ENCODE data around the gene LRIT1. TPM values are rescaled to one million over a fixed set of nuclear protein-coding genes. Genes with fewer than 3 reads are reported as not detected.

Gene LRIT1
- total RNA-seq, 1 donor from 2014 or later: not detected

- TF ChIP-seq CTCF (IDR thresholded peaks at IDR 0.05; ENCODE audit: insufficient read depth, low read length, poor library complexity, severe bottlenecking): no peak
- Histone ChIP-seq H3K36me3 (ENCODE audit: control insufficient read depth, insufficient read depth, low read length) (no peaks in the 10 kb centered on the region), H3K4me3 (ENCODE audit: low read depth, low read length) (no peak overlapping the region), H3K27me3 (ENCODE audit: control insufficient read depth, insufficient read depth, low read length) (no peaks in the 10 kb centered on the region)
- DNase-seq (ENCODE audit: low read depth): no peak
Observed at GRCh38 chr10:84224411-84225028, 16.8 kb downstream of the LRIT1 start.

GRCh38 chr10:84221916-84222315, 19.4 kb downstream of the LRIT1 start:
- no peak for DNase-seq (ENCODE audit: low read depth)
- no peak overlapping the region for H3K4me3 ChIP-seq (ENCODE audit: low read depth, low read length)
- TF ChIP-seq CTCF (IDR thresholded peaks at IDR 0.05; ENCODE audit: insufficient read depth, low read length, poor library complexity, severe bottlenecking): no peak

GRCh38 chr10:84217746-84218145, 23.6 kb downstream of the LRIT1 start:
- DNase-seq (ENCODE audit: low read depth): no peak
- Histone ChIP-seq H3K4me3 (ENCODE audit: low read depth, low read length) (no peak overlapping the region), H3K27me3 (ENCODE audit: control insufficient read depth, insufficient read depth, low read length) (peaks cover 4% of the 10 kb centered on the region), H3K36me3 (ENCODE audit: control insufficient read depth, insufficient read depth, low read length) (no peaks in the 10 kb centered on the region)
- TF ChIP-seq CTCF (IDR thresholded peaks at IDR 0.05; ENCODE audit: insufficient read depth, low read length, poor library complexity, severe bottlenecking): no peak

More at GRCh38 chr10:84221916-84222315, 19.4 kb downstream of the LRIT1 start:
- H3K36me3 ChIP-seq (ENCODE audit: control insufficient read depth, insufficient read depth, low read length): no peaks in the 10 kb centered on the region
- H3K27me3 ChIP-seq (ENCODE audit: control insufficient read depth, insufficient read depth, low read length): no peaks in the 10 kb centered on the region

DNA sequence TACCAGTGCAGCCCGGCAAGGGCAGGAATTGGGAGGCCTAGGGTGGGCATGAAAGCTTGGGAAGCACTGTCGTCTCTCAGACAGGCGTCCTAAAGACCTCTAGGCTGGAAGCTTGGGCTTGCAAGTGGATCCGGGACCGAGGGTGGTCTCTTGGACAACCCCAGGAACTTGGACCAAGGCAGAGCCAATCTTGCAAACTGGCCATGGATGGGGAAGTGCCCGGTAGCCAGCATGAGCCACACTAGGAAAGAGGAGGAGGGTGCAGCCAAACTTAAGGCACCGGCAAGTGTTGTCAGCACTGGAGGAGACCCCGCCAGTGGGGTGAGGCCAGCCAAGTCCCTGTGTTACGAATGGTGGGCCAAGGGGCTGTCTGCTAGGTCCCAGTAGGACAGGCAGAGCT, 24.5 kb downstream of the LRIT1 start:
- TF ChIP-seq CTCF (IDR thresholded peaks at IDR 0.05; ENCODE audit: insufficient read depth, low read length, poor library complexity, severe bottlenecking): no peak
- Histone ChIP-seq H3K4me3 (ENCODE audit: low read depth, low read length) (no peak overlapping the region), H3K36me3 (ENCODE audit: control insufficient read depth, insufficient read depth, low read length) (no peaks in the 10 kb centered on the region), H3K27me3 (ENCODE audit: control insufficient read depth, insufficient read depth, low read length) (peaks cover 4% of the 10 kb centered on the region)
- DNase-seq (ENCODE audit: low read depth): no peak

- no peaks in the 10 kb centered on the region for H3K36me3 ChIP-seq (ENCODE audit: control insufficient read depth, insufficient read depth, low read length)
- DNase-seq (ENCODE audit: low read depth): no peak
- no peak overlapping the region for H3K4me3 ChIP-seq (ENCODE audit: low read depth, low read length)
- H3K27me3 ChIP-seq (ENCODE audit: control insufficient read depth, insufficient read depth, low read length): peaks cover 4% of the 10 kb centered on the region
- peak; percentile 55 for TF ChIP-seq CTCF (IDR thresholded peaks at IDR 0.05; ENCODE audit: insufficient read depth, low read length, poor library complexity, severe bottlenecking)
Observed at GRCh38 chr10:84214612-84215235, 26.6 kb downstream of the LRIT1 start.
